ENCODE measurements around the gene NCOR1. TPM values are rescaled to one million over a fixed set of nuclear protein-coding genes. Genes with fewer than 3 reads are reported as not detected.
A peak's percentile ranks its signal among the peaks of the same experiment; 100 is the strongest.
"Not testable (repeated sequence)": the region's sequence is repeated elsewhere in the genome, so short reads cannot be mapped to it uniquely, and the experiment has no call there.

NCOR1 gene
- total RNA-seq, 1 donor from 2014 or later, result 86.0 TPM

DNA sequence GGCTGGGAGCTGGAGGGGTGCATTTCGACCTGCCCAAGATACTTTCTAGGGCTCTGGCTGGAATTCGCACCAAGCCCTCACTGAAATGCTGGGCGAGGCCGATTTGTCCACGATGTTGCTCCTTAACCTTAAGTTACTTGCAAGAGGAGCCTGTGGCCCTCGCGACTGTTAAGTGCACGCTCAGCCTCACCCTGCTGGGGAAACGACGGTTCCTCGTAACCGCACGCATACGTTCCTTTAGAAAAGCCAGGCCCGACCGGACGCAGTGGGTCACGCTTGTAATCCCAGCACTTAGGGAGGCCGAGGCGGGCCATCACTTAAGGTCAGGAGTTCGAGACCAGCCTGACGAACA lies 607 bp upstream of the NCOR1 start:
- TF ChIP-seq, protein P1, sequence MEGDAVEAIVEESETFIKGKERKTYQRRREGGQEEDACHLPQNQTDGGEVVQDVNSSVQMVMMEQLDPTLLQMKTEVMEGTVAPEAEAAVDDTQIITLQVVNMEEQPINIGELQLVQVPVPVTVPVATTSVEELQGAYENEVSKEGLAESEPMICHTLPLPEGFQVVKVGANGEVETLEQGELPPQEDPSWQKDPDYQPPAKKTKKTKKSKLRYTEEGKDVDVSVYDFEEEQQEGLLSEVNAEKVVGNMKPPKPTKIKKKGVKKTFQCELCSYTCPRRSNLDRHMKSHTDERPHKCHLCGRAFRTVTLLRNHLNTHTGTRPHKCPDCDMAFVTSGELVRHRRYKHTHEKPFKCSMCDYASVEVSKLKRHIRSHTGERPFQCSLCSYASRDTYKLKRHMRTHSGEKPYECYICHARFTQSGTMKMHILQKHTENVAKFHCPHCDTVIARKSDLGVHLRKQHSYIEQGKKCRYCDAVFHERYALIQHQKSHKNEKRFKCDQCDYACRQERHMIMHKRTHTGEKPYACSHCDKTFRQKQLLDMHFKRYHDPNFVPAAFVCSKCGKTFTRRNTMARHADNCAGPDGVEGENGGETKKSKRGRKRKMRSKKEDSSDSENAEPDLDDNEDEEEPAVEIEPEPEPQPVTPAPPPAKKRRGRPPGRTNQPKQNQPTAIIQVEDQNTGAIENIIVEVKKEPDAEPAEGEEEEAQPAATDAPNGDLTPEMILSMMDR (conservative IDR thresholded peaks at IDR 0.05; ENCODE audit: low read depth, low read length), result no peak
- H3K4me3 ChIP-seq (ENCODE audit: low read depth, low read length), result peak overlapping the region; percentile 93
- DNase-seq (ENCODE audit: low read depth), result no peak

DNA sequence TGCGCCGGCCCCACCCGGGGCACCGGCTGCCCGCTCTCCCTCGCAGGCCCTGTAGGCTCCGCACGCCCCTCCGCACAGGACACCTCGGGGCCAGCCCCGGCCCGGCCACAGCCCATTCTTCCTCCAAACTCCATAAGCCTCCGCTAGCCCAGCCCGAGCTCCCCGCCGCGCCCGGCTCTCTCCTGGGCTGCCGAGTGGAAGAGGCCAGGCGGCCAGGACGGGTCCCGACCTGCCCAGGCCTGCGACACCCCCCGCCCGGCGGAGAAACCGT lies 397 bp downstream of the NCOR1 start:
- TF ChIP-seq, protein P1 (conservative IDR thresholded peaks at IDR 0.05; ENCODE audit: low read depth, low read length), result no peak
- peak overlapping the region; percentile 93 for H3K4me3 ChIP-seq (ENCODE audit: low read depth, low read length)
- no peak for DNase-seq (ENCODE audit: low read depth)

DNA sequence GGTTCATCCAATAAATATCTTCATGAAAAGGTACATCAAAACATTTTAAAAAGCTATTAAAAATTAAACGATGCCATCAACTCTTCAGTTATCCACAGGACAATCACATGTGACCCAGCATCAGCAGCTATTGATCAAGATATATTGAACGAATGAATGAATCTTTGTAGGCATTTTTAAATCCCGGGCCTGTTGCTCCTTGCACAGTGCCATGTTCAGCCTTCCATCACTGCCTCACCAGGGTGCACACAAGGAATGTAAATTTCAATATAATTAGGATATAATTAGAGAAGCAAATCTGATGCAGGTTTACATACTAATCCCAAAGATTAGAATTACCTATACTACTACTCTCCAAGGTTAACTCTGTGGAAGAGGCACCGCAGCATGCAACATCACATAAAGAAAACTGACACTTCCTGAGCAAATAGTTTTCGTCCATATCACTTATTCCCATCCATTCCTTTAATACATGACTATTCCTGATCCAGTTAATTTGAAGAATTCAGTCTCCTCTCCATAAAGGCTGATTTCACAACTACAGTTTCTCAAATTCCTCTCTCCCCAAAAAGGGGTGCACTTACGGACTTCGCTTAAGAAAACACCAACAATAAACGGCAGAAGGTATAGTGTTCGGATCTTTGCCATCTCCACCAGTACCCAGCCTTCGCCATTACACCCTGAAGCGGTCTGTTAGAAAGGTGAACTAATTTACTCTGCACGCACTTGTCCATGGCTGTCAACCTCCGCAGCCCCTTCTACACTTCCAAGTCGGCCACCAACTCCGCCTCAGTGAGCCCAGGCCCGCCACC lies 938 bp downstream of the NCOR1 start:
- TF ChIP-seq, protein P1 (conservative IDR thresholded peaks at IDR 0.05; ENCODE audit: low read depth, low read length), result no peak
- peak overlapping the region; percentile 93 for H3K4me3 ChIP-seq (ENCODE audit: low read depth, low read length)
- DNase-seq (ENCODE audit: low read depth), result no peak

DNA sequence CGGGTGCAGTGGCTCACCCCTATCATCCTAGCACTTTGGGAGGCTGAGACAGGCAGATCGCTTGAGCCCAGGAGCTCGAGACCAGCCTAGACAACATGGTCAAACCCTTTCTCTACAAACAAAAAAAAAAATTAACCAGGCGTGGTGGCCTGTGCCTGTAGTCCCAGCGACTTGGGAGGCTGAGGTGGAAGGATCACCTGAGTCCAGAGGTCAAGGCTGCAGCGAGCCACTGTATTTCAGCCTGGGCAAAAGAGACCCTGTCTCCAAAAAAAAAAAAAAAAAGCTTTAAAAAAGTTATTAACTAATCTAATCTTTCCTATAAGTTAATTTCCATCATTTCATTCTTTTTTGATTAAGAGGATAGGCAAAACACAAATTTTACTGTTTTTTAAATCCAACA lies 2.5 kb downstream of the NCOR1 start:
- H3K4me3 ChIP-seq (ENCODE audit: low read depth, low read length), result no peak overlapping the region
- no peak for DNase-seq (ENCODE audit: low read depth)
- TF ChIP-seq, protein P1 (conservative IDR thresholded peaks at IDR 0.05; ENCODE audit: low read depth, low read length), result no peak

DNA sequence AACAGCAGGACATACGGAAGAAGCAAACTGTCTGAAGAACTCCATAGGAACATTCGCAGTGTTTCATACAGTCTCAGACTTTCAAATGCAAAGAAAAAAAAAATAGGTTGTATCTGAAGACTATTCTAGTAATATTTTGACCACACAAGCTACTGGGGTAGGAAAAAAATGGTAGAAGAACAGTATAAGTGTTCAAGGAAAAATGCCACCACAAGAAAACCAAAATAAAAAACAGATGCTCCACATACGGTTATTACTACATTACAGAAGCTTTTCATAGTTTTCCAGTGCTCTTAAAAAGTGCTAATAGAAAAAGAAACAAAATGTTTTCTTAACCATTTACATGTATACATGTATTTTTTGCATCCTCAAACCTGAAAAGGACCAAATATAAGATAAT lies 3.7 kb downstream of the NCOR1 start:
- TF ChIP-seq, protein P1 (conservative IDR thresholded peaks at IDR 0.05; ENCODE audit: low read depth, low read length), result no peak
- no peak overlapping the region for H3K4me3 ChIP-seq (ENCODE audit: low read depth, low read length)
- DNase-seq (ENCODE audit: low read depth), result no peak

DNA sequence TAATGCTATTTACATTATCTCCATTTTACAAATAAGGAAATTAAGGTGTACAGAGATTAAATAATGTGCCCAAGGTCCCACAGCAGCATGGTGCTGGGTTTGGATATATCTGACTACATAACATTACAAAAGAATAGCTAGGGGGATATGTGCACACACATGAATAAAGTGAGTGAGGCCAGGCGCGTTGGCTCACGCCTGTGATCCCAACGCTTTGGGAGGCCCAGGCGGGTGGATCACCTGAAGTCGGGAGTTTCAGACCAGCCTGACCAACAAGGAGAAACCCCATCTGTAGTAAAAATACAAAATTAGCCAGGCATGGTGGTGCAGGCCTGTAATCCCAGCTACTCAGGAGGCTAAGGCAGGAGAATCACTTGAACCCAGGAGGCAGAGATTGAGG lies 10.6 kb downstream of the NCOR1 start:
- DNase-seq (ENCODE audit: low read depth); H3K4me3 ChIP-seq (ENCODE audit: low read depth, low read length): not testable (repeated sequence)

DNA sequence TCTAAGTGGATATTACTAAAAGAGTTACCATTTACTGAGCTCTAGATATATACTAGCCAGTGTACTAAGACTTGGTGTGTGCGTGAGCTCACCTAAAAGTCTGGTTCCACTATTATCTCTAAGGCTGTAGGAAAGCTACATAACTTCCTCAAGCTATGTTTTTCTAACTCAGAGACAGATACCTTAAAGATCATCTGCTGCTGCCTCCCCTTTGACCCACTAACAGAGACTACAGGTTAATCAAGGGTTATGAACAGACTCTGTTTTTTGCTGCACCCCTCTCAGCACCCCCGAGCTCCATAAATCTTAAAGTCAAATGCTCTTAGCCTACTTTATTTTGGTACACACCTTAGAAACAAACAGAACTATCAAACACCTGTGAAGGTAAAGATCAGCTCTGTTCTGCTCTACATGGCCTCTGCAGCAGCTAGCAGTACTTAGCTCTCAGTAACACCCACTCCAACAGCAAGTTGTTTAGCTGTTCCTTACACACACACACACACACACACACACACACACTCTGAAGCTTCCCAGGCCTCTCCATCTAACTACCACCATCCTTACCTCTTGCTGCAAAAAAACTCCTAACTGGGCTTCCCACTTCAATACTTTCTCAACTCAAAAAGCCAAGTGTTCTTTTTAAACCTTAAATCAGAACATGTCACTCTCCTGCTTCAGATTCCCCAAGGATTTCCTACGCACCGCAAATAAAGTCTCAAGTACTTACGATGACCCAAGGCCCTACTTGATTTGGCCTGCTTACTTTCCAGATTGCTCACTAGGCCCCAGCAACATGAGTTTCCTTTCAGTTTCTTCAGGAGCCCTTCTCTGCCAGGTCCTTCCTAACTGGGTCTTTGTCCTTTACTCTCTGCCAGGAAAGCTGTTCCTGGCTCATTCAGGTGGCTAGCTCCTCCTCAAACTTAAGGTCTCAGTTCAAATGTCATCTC lies 12.5 kb downstream of the NCOR1 start:
- H3K4me3 ChIP-seq (ENCODE audit: low read depth, low read length); DNase-seq (ENCODE audit: low read depth): not testable (repeated sequence)

DNA sequence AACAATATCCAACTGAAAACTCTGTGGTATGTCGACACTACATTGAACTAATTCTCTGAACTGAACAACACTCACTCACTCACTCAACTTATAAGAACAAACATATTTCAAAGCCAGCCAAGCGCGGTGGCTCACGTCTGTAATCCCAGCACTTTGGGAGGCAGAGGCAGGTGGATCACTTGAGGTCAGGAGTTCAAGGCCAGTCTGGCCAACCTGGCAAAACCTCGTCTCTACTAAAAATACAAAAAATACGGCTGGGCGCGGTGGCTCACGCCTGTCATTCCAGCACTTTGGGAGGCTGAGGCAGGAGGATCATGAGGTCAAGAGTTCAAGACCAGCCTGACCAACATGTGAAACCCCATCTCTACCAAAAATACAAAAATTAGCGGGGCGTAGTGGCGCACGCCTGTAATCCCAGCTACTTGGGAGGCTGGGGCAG lies 13.6 kb downstream of the NCOR1 start:
- H3K4me3 ChIP-seq (ENCODE audit: low read depth, low read length); DNase-seq (ENCODE audit: low read depth): not testable (repeated sequence)
